Measurements from ENCODE around the gene KRTAP5-3.

The KRTAP5-3 gene

DNA sequence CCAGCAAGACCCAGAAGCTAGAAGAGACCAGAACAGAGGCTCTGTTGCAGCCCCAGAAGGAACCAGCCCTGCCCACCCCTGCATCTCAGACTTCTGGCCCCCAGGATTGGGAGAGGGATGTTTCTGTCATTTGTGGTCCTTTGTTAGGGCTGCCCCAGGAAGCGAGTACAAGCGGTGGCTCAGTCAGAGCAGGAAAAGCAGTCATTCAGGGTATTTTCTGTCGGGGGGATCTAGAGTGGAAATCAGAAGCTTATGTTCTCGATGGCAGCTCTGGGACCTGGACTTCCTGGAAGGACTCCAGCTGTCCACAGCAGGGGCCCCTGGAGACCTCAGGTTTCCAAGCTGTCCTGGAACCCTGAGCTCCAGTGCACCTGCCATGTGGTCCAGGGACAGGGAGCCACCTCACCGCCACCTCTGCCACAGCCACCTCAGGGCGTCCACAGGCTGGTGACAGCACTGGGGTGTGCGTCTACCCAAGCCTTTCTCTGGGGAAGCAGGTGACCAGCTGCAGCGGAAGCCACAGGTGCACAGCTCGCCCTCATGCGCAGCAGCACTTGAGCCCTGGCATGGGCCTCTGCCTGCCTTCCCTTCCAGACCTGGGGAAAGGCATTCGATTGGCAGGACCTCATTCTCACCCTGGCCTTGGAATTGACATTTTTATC, 23.9 kb upstream of the KRTAP5-3 start:
- no peak overlapping the region for H3K27ac ChIP-seq (ENCODE audit: insufficient read depth, low read length, poor library complexity, severe bottlenecking)
- H3K36me3 ChIP-seq (ENCODE audit: control insufficient read depth, insufficient read depth, low read length): no peaks in the 10 kb centered on the region
- no peak overlapping the region for H3K4me3 ChIP-seq (ENCODE audit: insufficient read depth, low read depth, low read length, poor library complexity, severe bottlenecking)
- H3K9me3 ChIP-seq (ENCODE audit: control insufficient read depth, low read length): no peaks in the 10 kb centered on the region
- H3K27me3 ChIP-seq (replicated peaks; ENCODE audit: control insufficient read depth, insufficient read depth, low read length, poor library complexity, severe bottlenecking): peaks cover 14% of the 10 kb centered on the region
- H3K4me1 ChIP-seq (ENCODE audit: control insufficient read depth, insufficient read depth, low read length, poor library complexity, severe bottlenecking): peaks cover 10% of the 10 kb centered on the region
- DNase-seq: no peak

DNA sequence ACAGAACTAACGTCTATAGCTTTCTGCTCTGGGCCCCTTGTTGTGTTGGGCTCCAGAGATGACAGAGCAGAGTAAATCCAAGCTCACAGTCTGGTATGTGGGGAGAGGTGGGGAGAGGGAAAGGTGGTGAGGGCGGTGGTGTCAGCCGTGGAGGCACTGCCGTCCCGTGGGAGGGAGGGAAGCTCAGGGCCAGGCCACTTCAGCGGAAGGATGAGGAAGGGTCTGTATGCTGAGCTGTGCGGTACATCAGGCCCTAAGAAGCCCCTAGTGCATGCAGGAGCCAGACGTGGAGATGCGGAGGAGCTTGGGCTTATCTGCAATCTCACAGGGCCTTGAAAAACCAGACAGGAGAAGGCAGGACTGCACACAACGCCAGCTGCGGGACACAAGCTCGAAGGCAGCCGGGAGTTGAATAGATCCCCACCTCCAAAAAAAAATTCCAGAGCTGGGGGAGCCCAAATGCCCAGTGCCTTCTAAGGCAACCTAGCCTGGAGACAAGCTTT, 22.9 kb upstream of the KRTAP5-3 start:
- peaks cover 14% of the 10 kb centered on the region for H3K27me3 ChIP-seq (replicated peaks; ENCODE audit: control insufficient read depth, insufficient read depth, low read length, poor library complexity, severe bottlenecking)

GRCh38 chr11:1630271-1630670, 22.0 kb upstream of the KRTAP5-3 start:
- Histone ChIP-seq H3K9me3 (ENCODE audit: control insufficient read depth, low read length) (no peaks in the 10 kb centered on the region), H3K27ac (ENCODE audit: insufficient read depth, low read length, poor library complexity, severe bottlenecking) (no peak overlapping the region), H3K36me3 (ENCODE audit: control insufficient read depth, insufficient read depth, low read length) (no peaks in the 10 kb centered on the region), H3K4me1 (ENCODE audit: control insufficient read depth, insufficient read depth, low read length, poor library complexity, severe bottlenecking) (peaks cover 10% of the 10 kb centered on the region), H3K27me3 (replicated peaks; ENCODE audit: control insufficient read depth, insufficient read depth, low read length, poor library complexity, severe bottlenecking) (peaks cover 14% of the 10 kb centered on the region), H3K4me3 (ENCODE audit: insufficient read depth, low read depth, low read length, poor library complexity, severe bottlenecking) (no peak overlapping the region)
- DNase-seq: no peak

More for the DNA sequence above, 22.9 kb upstream of the KRTAP5-3 start:
- H3K27ac ChIP-seq (ENCODE audit: insufficient read depth, low read length, poor library complexity, severe bottlenecking): no peak overlapping the region
- DNase-seq: no peak
- H3K4me1 ChIP-seq (ENCODE audit: control insufficient read depth, insufficient read depth, low read length, poor library complexity, severe bottlenecking): peaks cover 10% of the 10 kb centered on the region
- H3K4me3 ChIP-seq (ENCODE audit: insufficient read depth, low read depth, low read length, poor library complexity, severe bottlenecking): no peak overlapping the region
- no peaks in the 10 kb centered on the region for H3K9me3 ChIP-seq (ENCODE audit: control insufficient read depth, low read length)
- no peaks in the 10 kb centered on the region for H3K36me3 ChIP-seq (ENCODE audit: control insufficient read depth, insufficient read depth, low read length)

DNA sequence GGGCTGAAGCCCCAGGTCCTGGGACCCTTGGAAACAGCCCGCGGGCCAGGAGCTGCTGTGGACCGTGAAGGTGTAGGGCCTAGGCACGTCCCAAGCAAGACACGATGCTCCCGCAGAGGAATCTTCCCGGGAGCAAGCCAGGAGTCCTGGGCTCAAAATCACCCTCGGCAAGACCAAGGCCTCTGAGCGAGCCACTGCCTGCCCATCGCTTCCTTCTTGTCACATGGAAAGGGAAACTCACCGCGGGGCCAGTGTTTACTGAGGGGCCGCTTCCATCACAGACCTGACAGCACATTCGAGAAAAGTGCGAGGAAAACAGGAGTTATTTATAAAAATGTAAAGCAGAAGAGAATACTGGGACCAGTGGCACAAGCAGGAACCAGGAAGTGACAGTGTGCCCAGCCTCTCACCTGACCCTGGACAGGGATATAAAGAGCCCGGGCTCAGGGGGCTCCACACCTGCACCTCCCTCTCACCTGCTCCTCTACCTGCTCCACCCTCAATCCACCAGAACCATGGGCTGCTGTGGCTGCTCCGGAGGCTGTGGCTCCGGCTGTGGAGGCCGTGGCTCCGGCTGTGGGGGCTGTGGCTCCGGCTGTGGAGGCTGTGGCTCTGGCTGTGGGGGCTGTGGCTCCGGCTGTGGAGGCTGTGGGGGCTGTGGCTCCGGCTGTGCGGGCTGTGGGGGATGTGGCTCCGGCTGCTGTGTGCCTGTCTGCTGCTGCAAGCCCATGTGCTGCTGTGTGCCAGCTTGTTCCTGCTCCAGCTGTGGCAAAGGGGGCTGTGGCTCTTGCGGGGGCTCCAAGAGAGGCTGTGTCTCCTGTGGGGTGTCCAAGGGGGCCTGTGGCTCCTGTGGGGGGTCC, 21.3 kb upstream of the KRTAP5-3 start, which contains the start of gene KRTAP5-5:
TSS of gene KRTAP5-5 (plus strand) at position 450 of the 860 bp plus-strand sequence. CDS start at position 516, 66 bp downstream.
- H3K27me3 ChIP-seq (replicated peaks; ENCODE audit: control insufficient read depth, insufficient read depth, low read length, poor library complexity, severe bottlenecking): peaks cover 14% of the 10 kb centered on the region
- no peaks in the 10 kb centered on the region for H3K36me3 ChIP-seq (ENCODE audit: control insufficient read depth, insufficient read depth, low read length)
- H3K9me3 ChIP-seq (ENCODE audit: control insufficient read depth, low read length): no peaks in the 10 kb centered on the region
- H3K4me1 ChIP-seq (ENCODE audit: control insufficient read depth, insufficient read depth, low read length, poor library complexity, severe bottlenecking): peaks cover 10% of the 10 kb centered on the region
- no peak within 1 kb of the TSS for H3K4me3 ChIP-seq (ENCODE audit: insufficient read depth, low read depth, low read length, poor library complexity, severe bottlenecking)
- no peak for DNase-seq
- no peak within 1 kb of the TSS for H3K27ac ChIP-seq (ENCODE audit: insufficient read depth, low read length, poor library complexity, severe bottlenecking)

DNA sequence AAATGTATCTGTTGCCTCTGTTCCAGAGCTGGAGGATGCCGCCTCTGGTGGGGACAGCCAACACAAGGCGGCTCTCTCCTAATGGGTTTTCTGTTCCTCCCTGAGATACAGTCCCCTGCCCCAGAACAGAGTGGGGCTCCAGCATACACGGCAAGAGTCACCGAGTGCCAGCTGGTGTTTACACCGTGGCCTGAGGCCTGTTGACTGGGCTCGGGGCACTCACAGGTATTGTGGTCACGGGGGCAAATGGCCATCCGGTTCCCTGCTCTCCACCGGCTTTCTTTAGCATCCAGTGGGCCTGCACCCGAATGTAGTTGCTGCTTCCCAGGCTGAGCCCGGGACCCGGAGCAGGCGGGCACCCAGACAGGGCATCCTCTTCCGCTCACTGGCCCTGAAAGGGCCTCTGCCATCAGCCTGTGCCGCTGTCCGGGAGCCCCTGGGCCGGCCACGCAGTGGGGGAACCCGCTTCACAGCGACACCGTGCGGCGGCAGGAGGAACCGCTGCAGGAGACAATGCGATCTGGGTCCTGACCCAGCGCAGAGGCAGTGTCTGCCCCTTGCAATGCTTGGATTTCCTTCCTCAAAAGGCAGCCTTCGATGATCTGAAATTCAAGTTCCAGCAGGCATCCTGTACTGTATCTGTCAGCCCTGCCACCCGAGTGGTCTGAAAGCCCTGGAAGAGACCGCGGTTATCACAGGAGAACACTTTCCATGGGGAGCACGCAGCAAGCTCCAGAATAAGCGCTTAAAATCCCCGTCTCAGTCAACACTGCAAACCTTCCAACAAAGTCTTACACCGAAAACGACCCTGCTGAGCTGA, 20.5 kb upstream of the KRTAP5-3 start:
- no peaks in the 10 kb centered on the region for H3K36me3 ChIP-seq (ENCODE audit: control insufficient read depth, insufficient read depth, low read length)
- H3K9me3 ChIP-seq (ENCODE audit: control insufficient read depth, low read length): no peaks in the 10 kb centered on the region
- no peak overlapping the region for H3K4me3 ChIP-seq (ENCODE audit: insufficient read depth, low read depth, low read length, poor library complexity, severe bottlenecking)
- DNase-seq: peak; percentile 20 to 45 (median 41)
- H3K27ac ChIP-seq (ENCODE audit: insufficient read depth, low read length, poor library complexity, severe bottlenecking): no peak overlapping the region
- peaks cover 14% of the 10 kb centered on the region for H3K27me3 ChIP-seq (replicated peaks; ENCODE audit: control insufficient read depth, insufficient read depth, low read length, poor library complexity, severe bottlenecking)
- H3K4me1 ChIP-seq (ENCODE audit: control insufficient read depth, insufficient read depth, low read length, poor library complexity, severe bottlenecking): peaks cover 10% of the 10 kb centered on the region

DNA sequence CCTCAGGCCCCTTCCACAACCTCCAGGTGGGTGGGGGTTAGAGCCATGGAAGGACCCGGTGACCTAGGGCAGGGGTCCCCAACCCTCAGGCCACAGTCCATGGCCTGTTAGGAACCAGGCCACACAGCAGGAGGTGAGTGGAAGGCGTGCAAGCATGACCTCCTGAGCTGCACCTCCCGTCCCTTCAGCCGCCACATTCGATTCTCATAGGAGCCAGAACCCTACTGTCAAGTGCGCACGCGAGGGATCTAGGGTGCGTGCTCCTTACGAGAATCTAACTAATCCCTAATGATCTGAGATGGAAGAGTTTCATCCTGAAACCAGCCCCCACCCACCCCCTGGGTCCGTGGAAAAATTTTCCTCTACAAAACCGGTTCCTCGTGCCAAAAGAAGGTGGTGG, 17.3 kb upstream of the KRTAP5-3 start:
- no peak overlapping the region for H3K27ac ChIP-seq (ENCODE audit: insufficient read depth, low read length, poor library complexity, severe bottlenecking)
- H3K4me1 ChIP-seq (ENCODE audit: control insufficient read depth, insufficient read depth, low read length, poor library complexity, severe bottlenecking): peaks cover 10% of the 10 kb centered on the region
- no peak overlapping the region for H3K4me3 ChIP-seq (ENCODE audit: insufficient read depth, low read depth, low read length, poor library complexity, severe bottlenecking)
- no peak for DNase-seq
- H3K9me3 ChIP-seq (ENCODE audit: control insufficient read depth, low read length): no peaks in the 10 kb centered on the region
- peaks cover 2% of the 10 kb centered on the region for H3K27me3 ChIP-seq (replicated peaks; ENCODE audit: control insufficient read depth, insufficient read depth, low read length, poor library complexity, severe bottlenecking)
- no peaks in the 10 kb centered on the region for H3K36me3 ChIP-seq (ENCODE audit: control insufficient read depth, insufficient read depth, low read length)

GRCh38 chr11:1624621-1625020, 16.4 kb upstream of the KRTAP5-3 start:
- H3K27ac ChIP-seq (ENCODE audit: insufficient read depth, low read length, poor library complexity, severe bottlenecking): no peak overlapping the region
- DNase-seq: no peak
- no peaks in the 10 kb centered on the region for H3K9me3 ChIP-seq (ENCODE audit: control insufficient read depth, low read length)
- H3K4me1 ChIP-seq (ENCODE audit: control insufficient read depth, insufficient read depth, low read length, poor library complexity, severe bottlenecking): peaks cover 10% of the 10 kb centered on the region
- no peak overlapping the region for H3K4me3 ChIP-seq (ENCODE audit: insufficient read depth, low read depth, low read length, poor library complexity, severe bottlenecking)
- H3K36me3 ChIP-seq (ENCODE audit: control insufficient read depth, insufficient read depth, low read length): no peaks in the 10 kb centered on the region
- H3K27me3 ChIP-seq (replicated peaks; ENCODE audit: control insufficient read depth, insufficient read depth, low read length, poor library complexity, severe bottlenecking): no peaks in the 10 kb centered on the region

DNA sequence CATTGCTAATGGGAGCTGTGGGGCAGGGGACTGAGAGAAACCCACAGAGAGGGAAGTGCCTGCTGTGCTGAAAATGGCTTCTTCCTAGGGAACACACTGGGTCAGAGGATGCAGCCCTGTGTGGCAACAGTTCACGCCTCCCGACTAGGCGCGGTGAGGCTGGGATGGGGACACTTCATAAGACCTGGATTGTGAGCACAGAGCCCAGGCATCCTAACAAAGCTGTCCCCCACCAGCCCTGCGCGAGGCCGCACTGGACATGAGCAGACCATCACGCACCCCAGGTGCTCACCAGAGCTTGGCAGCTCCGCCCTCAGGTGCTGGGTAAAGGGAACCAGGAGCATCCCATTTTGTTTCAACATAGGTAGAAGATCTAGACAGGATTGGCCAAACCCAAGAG, 15.5 kb upstream of the KRTAP5-3 start:
- H3K4me3 ChIP-seq (ENCODE audit: insufficient read depth, low read depth, low read length, poor library complexity, severe bottlenecking): no peak overlapping the region
- H3K36me3 ChIP-seq (ENCODE audit: control insufficient read depth, insufficient read depth, low read length): no peaks in the 10 kb centered on the region
- H3K4me1 ChIP-seq (ENCODE audit: control insufficient read depth, insufficient read depth, low read length, poor library complexity, severe bottlenecking): peaks cover 3% of the 10 kb centered on the region
- no peak overlapping the region for H3K27ac ChIP-seq (ENCODE audit: insufficient read depth, low read length, poor library complexity, severe bottlenecking)
- DNase-seq: no peak
- no peaks in the 10 kb centered on the region for H3K9me3 ChIP-seq (ENCODE audit: control insufficient read depth, low read length)
- H3K27me3 ChIP-seq (replicated peaks; ENCODE audit: control insufficient read depth, insufficient read depth, low read length, poor library complexity, severe bottlenecking): no peaks in the 10 kb centered on the region

DNA sequence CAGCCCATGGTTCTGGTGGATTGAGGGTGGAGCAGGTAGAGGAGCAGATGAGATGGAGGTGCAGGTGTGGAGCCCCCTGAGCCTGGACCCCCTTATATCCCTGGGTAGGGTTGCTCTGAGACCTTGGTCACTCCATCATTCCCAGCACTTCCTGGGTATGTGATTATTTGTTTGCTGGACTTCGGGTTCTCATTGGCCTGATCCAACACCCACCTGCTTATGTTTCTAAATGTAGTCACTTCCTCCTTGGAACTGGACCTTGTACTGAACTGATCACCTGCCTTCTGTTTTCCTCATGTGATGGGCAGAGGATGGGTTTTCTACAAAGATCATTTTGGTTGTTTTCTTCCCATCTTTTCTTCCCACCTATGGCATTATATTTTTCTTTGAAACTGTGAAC, 13.8 kb upstream of the KRTAP5-3 start, which contains the start of gene KRTAP5-4:
TSS of gene KRTAP5-4 (minus strand) at position 53 of the 400 bp plus-strand sequence. CDS start at position 8, 45 bp downstream.
- no peaks in the 10 kb centered on the region for H3K36me3 ChIP-seq (ENCODE audit: control insufficient read depth, insufficient read depth, low read length)
- DNase-seq: no peak

More for the DNA sequence above, 13.8 kb upstream of the KRTAP5-3 start, which contains the start of gene KRTAP5-4:
- Histone ChIP-seq H3K4me1 (ENCODE audit: control insufficient read depth, insufficient read depth, low read length, poor library complexity, severe bottlenecking) (no peaks in the 10 kb centered on the region), H3K27me3 (replicated peaks; ENCODE audit: control insufficient read depth, insufficient read depth, low read length, poor library complexity, severe bottlenecking) (no peaks in the 10 kb centered on the region), H3K4me3 (ENCODE audit: insufficient read depth, low read depth, low read length, poor library complexity, severe bottlenecking) (no peak within 1 kb of the TSS), H3K9me3 (ENCODE audit: control insufficient read depth, low read length) (no peaks in the 10 kb centered on the region), H3K27ac (ENCODE audit: insufficient read depth, low read length, poor library complexity, severe bottlenecking) (no peak within 1 kb of the TSS)

All from effector memory CD4-positive, alpha-beta T cell (primary cell).